ENCODE data around the gene LIPC.

LIPC gene

GRCh38 chr15:58556028-58556361 is 124.2 kb downstream of the LIPC start:
- TF ChIP-seq CREB5 (CRISPR knock-in tag; IDR thresholded peaks at IDR 0.05; ENCODE audit: low read depth), result no peak
- no peak for TF ChIP-seq OSR1 (CRISPR knock-in tag; IDR thresholded peaks at IDR 0.05)
- no peak for TF ChIP-seq GLIS3 (CRISPR knock-in tag; IDR thresholded peaks at IDR 0.05)
- TF ChIP-seq PATZ1 (CRISPR knock-in tag; IDR thresholded peaks at IDR 0.05; ENCODE audit: borderline replicate concordance), result no peak
- no peak for ATAC-seq

- ATAC-seq, result no peak
- TF ChIP-seq ZNF70 (CRISPR knock-in tag; IDR thresholded peaks at IDR 0.05) (no peak), ESRRG (CRISPR knock-in tag; IDR thresholded peaks at IDR 0.05) (no peak), SNAI2 (CRISPR knock-in tag; IDR thresholded peaks at IDR 0.05) (no peak), OSR1 (CRISPR knock-in tag; IDR thresholded peaks at IDR 0.05) (no peak), TOX (CRISPR knock-in tag; IDR thresholded peaks at IDR 0.05; ENCODE audit: borderline replicate concordance) (no peak), ZC3H10 (CRISPR knock-in tag; IDR thresholded peaks at IDR 0.05) (no peak), ZFP3 (CRISPR knock-in tag; IDR thresholded peaks at IDR 0.05) (no peak), ISL1 (CRISPR knock-in tag; IDR thresholded peaks at IDR 0.05) (no peak), ZNF565 (CRISPR knock-in tag; conservative IDR thresholded peaks at IDR 0.05; ENCODE audit: low read depth) (no peak), ZFP30 (CRISPR knock-in tag; IDR thresholded peaks at IDR 0.05) (no peak), CSRNP3 (CRISPR knock-in tag; IDR thresholded peaks at IDR 0.05) (no peak), BACH2 (CRISPR knock-in tag; IDR thresholded peaks at IDR 0.05; ENCODE audit: borderline replicate concordance) (no peak), ARNTL (CRISPR knock-in tag; IDR thresholded peaks at IDR 0.05; ENCODE audit: borderline replicate concordance, low read depth) (no peak), TSHZ2 (CRISPR knock-in tag; IDR thresholded peaks at IDR 0.05) (no peak), CSDC2 (CRISPR knock-in tag; IDR thresholded peaks at IDR 0.05) (no peak), POU6F1 (CRISPR knock-in tag; IDR thresholded peaks at IDR 0.05; ENCODE audit: borderline replicate concordance, low read depth) (no peak), GLIS3 (CRISPR knock-in tag; IDR thresholded peaks at IDR 0.05) (no peak), RARB (CRISPR knock-in tag; IDR thresholded peaks at IDR 0.05) (no peak), PATZ1 (CRISPR knock-in tag; IDR thresholded peaks at IDR 0.05; ENCODE audit: borderline replicate concordance) (no peak)
Observed at GRCh38 chr15:58556541-58556940, 124.8 kb downstream of the LIPC start.

- no peak for ATAC-seq
- TF ChIP-seq CREB5 (CRISPR knock-in tag; IDR thresholded peaks at IDR 0.05; ENCODE audit: low read depth), result no peak
- no peak for TF ChIP-seq CSRNP3 (CRISPR knock-in tag; IDR thresholded peaks at IDR 0.05)
- TF ChIP-seq BACH2 (CRISPR knock-in tag; IDR thresholded peaks at IDR 0.05; ENCODE audit: borderline replicate concordance), result no peak
- no peak for TF ChIP-seq SNAI2 (CRISPR knock-in tag; IDR thresholded peaks at IDR 0.05)
- no peak for TF ChIP-seq RARB (CRISPR knock-in tag; IDR thresholded peaks at IDR 0.05)
- no peak for TF ChIP-seq GLIS3 (CRISPR knock-in tag; IDR thresholded peaks at IDR 0.05)
- no peak for TF ChIP-seq OSR1 (CRISPR knock-in tag; IDR thresholded peaks at IDR 0.05)
- no peak for TF ChIP-seq ZNF70 (CRISPR knock-in tag; IDR thresholded peaks at IDR 0.05)
- no peak for TF ChIP-seq ZNF8 (CRISPR knock-in tag; IDR thresholded peaks at IDR 0.05)
Observed at GRCh38 chr15:58558777-58559176, 127.0 kb downstream of the LIPC start.

All from SK-N-SH treated with all-trans-retinoic acid at 6 μM for 48 hours (cell line).